ENCODE results near the gene CD2BP2. TPM values are rescaled to one million over a fixed set of nuclear protein-coding genes. Genes with fewer than 3 reads are reported as not detected.

The CD2BP2 gene
- total and polyA plus RNA-seq, 9 of the 15 experiments (the other 6 are each of a cell fraction or from before 2014, with no cell fraction given), result 3.9 to 51.1 (median 32.8) TPM

- no peak for TF ChIP-seq ZBTB40 (IDR thresholded peaks at IDR 0.05)
- TF ChIP-seq ZBTB40 (CRISPR knock-in tag; IDR thresholded peaks at IDR 0.05), result 0 out of 2 replicates have a peak, but pooled peaks have one; percentile 14
- peak; percentile 31; the same call in 1 of the 2 replicates for TF ChIP-seq POLR2AphosphoS2 (IDR thresholded peaks at IDR 0.05; ENCODE audit: low read length)
- TF ChIP-seq, protein P1, sequence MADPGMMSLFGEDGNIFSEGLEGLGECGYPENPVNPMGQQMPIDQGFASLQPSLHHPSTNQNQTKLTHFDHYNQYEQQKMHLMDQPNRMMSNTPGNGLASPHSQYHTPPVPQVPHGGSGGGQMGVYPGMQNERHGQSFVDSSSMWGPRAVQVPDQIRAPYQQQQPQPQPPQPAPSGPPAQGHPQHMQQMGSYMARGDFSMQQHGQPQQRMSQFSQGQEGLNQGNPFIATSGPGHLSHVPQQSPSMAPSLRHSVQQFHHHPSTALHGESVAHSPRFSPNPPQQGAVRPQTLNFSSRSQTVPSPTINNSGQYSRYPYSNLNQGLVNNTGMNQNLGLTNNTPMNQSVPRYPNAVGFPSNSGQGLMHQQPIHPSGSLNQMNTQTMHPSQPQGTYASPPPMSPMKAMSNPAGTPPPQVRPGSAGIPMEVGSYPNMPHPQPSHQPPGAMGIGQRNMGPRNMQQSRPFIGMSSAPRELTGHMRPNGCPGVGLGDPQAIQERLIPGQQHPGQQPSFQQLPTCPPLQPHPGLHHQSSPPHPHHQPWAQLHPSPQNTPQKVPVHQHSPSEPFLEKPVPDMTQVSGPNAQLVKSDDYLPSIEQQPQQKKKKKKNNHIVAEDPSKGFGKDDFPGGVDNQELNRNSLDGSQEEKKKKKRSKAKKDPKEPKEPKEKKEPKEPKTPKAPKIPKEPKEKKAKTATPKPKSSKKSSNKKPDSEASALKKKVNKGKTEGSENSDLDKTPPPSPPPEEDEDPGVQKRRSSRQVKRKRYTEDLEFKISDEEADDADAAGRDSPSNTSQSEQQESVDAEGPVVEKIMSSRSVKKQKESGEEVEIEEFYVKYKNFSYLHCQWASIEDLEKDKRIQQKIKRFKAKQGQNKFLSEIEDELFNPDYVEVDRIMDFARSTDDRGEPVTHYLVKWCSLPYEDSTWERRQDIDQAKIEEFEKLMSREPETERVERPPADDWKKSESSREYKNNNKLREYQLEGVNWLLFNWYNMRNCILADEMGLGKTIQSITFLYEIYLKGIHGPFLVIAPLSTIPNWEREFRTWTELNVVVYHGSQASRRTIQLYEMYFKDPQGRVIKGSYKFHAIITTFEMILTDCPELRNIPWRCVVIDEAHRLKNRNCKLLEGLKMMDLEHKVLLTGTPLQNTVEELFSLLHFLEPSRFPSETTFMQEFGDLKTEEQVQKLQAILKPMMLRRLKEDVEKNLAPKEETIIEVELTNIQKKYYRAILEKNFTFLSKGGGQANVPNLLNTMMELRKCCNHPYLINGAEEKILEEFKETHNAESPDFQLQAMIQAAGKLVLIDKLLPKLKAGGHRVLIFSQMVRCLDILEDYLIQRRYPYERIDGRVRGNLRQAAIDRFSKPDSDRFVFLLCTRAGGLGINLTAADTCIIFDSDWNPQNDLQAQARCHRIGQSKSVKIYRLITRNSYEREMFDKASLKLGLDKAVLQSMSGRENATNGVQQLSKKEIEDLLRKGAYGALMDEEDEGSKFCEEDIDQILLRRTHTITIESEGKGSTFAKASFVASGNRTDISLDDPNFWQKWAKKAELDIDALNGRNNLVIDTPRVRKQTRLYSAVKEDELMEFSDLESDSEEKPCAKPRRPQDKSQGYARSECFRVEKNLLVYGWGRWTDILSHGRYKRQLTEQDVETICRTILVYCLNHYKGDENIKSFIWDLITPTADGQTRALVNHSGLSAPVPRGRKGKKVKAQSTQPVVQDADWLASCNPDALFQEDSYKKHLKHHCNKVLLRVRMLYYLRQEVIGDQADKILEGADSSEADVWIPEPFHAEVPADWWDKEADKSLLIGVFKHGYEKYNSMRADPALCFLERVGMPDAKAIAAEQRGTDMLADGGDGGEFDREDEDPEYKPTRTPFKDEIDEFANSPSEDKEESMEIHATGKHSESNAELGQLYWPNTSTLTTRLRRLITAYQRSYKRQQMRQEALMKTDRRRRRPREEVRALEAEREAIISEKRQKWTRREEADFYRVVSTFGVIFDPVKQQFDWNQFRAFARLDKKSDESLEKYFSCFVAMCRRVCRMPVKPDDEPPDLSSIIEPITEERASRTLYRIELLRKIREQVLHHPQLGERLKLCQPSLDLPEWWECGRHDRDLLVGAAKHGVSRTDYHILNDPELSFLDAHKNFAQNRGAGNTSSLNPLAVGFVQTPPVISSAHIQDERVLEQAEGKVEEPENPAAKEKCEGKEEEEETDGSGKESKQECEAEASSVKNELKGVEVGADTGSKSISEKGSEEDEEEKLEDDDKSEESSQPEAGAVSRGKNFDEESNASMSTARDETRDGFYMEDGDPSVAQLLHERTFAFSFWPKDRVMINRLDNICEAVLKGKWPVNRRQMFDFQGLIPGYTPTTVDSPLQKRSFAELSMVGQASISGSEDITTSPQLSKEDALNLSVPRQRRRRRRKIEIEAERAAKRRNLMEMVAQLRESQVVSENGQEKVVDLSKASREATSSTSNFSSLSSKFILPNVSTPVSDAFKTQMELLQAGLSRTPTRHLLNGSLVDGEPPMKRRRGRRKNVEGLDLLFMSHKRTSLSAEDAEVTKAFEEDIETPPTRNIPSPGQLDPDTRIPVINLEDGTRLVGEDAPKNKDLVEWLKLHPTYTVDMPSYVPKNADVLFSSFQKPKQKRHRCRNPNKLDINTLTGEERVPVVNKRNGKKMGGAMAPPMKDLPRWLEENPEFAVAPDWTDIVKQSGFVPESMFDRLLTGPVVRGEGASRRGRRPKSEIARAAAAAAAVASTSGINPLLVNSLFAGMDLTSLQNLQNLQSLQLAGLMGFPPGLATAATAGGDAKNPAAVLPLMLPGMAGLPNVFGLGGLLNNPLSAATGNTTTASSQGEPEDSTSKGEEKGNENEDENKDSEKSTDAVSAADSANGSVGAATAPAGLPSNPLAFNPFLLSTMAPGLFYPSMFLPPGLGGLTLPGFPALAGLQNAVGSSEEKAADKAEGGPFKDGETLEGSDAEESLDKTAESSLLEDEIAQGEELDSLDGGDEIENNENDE (IDR thresholded peaks at IDR 0.05; ENCODE audit: low read depth, low read length), result no peak
- TF ChIP-seq, protein P2, sequence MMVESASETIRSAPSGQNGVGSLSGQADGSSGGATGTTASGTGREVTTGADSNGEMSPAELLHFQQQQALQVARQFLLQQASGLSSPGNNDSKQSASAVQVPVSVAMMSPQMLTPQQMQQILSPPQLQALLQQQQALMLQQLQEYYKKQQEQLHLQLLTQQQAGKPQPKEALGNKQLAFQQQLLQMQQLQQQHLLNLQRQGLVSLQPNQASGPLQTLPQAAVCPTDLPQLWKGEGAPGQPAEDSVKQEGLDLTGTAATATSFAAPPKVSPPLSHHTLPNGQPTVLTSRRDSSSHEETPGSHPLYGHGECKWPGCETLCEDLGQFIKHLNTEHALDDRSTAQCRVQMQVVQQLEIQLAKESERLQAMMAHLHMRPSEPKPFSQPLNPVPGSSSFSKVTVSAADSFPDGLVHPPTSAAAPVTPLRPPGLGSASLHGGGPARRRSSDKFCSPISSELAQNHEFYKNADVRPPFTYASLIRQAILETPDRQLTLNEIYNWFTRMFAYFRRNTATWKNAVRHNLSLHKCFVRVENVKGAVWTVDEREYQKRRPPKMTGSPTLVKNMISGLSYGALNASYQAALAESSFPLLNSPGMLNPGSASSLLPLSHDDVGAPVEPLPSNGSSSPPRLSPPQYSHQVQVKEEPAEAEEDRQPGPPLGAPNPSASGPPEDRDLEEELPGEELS (CRISPR knock-in tag; IDR thresholded peaks at IDR 0.05; ENCODE audit: borderline replicate concordance), result 0 out of 2 replicates have a peak, but pooled peaks have one; percentile 15
Measured at GRCh38 chr16:30355954-30356308, 823 bp upstream of the CD2BP2 start (continued).
